ENCODE measurements around the gene ARMC8.

DNA sequence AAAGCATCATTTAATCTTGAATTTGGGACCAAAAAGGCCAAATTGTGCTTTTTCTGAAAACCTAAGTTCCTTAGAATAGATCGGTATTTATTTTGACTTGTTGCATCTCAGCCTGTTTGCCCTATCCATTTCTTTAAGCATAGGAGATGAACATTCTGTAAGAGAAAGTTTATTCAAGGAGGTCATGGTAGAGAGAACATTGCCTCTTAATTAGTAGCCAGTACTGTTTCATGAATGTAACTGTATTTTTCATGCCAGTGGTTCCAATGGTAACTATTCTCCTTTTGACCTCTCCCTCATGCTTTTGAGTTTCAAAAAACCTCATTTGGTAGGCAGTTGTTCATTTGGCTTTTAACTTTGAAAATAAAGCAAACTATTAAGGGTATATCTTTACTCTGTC is 55.4 kb downstream of the ARMC8 start:
- TF ChIP-seq POLR2A (IDR thresholded peaks at IDR 0.05; ENCODE audit: low read depth) = no peak
- TF ChIP-seq CTCF (IDR thresholded peaks at IDR 0.05) = no peak
